HFFc6 (cell line): Measurements from ENCODE around the gene CPSF4L. TPM values are rescaled to one million over a fixed set of nuclear protein-coding genes. Genes with fewer than 3 reads are reported as not detected.
A peak's percentile ranks its signal among the peaks of the same experiment; 100 is the strongest.

Experiments used
- DNase-seq: peaks from one replicate; pipeline ENCODE4 v3.0.0-alpha.2; 2018
- H3K27ac Mint-ChIP-seq: 2 replicates; pipeline ENCODE4 v1.8.0; 2020; ENCODE audit warnings: mild to moderate bottlenecking, mixed read lengths
- H3K27me3 Mint-ChIP-seq: 2 replicates; pipeline ENCODE4 v1.8.0; 2021; ENCODE audit warnings: mild to moderate bottlenecking, moderate library complexity, mixed read lengths; ENCODE audit not compliant: insufficient read depth
- H3K36me3 Mint-ChIP-seq: 2 replicates; pipeline ENCODE4 v1.8.0; 2021; ENCODE audit warnings: low read depth, mixed read lengths
- H3K4me1 Mint-ChIP-seq: 2 replicates; pipeline ENCODE4 v1.8.0; 2020; ENCODE audit warnings: low read depth, mixed read lengths
- H3K4me3 Mint-ChIP-seq: 2 replicates; pipeline ENCODE4 v1.8.0; 2020; ENCODE audit warnings: mild to moderate bottlenecking, moderate library complexity, mixed read lengths
- H3K9me3 Mint-ChIP-seq: 2 replicates; pipeline ENCODE4 v1.8.0; 2020; ENCODE audit warnings: mild to moderate bottlenecking, mixed read lengths
- total RNA-seq, 6 experiments: library from RNA; stranded (reverse); fragmentation: NEBNext Ultra II Directional; extraction: Animal tissue kit (Norgen Biotek cat#: 25700); gene quantifications; 2 replicates in 1 of 6; 3 replicates in 5 of 6; pipeline ENCODE4 v1.2.3, GENCODE V29; 2021
- TF ChIP-seq, protein P1 (sequence below): fragments of 200-600 bp; sonication (generic); IDR thresholded peaks from 2 replicates; pipeline ENCODE4 v1.5.0; 2021; ENCODE audit warnings: antibody characterized with exemption, mild to moderate bottlenecking

The CPSF4L gene
- total RNA-seq, 6 experiments from 2014 or later, result not detected

DNA sequence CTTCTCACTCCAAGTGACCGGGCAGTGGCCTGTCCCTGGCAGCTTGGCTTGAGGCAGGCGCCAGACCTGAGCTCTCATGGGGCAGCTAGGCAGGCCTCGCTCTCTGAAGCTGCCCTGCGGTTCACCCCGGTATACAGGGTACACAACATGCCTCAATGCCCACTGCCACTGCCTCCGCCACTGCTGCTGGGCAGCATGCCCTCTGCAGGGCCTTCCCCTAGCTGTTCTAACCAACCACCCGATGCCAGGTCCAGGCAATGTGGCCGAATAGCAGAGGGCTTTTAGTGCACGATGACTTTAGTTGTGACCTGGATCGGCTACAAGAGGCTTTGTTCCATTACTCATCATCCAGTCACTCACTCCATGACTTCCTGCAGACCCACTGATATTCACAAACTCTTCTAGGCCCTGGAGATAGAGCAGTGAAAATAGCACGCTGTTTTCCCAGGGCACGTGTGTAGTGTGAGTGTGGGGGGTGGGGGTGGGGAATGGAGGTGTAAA, 30.4 kb upstream of the CPSF4L start:
- H3K27ac Mint-ChIP-seq, result peak overlapping the region; percentile 99
- peak; percentile 82 for DNase-seq
- TF ChIP-seq, protein P1, sequence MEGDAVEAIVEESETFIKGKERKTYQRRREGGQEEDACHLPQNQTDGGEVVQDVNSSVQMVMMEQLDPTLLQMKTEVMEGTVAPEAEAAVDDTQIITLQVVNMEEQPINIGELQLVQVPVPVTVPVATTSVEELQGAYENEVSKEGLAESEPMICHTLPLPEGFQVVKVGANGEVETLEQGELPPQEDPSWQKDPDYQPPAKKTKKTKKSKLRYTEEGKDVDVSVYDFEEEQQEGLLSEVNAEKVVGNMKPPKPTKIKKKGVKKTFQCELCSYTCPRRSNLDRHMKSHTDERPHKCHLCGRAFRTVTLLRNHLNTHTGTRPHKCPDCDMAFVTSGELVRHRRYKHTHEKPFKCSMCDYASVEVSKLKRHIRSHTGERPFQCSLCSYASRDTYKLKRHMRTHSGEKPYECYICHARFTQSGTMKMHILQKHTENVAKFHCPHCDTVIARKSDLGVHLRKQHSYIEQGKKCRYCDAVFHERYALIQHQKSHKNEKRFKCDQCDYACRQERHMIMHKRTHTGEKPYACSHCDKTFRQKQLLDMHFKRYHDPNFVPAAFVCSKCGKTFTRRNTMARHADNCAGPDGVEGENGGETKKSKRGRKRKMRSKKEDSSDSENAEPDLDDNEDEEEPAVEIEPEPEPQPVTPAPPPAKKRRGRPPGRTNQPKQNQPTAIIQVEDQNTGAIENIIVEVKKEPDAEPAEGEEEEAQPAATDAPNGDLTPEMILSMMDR, result no peak
- peak overlapping the region; percentile 82 for H3K4me3 Mint-ChIP-seq
- H3K27me3 Mint-ChIP-seq, result peaks cover 3% of the 10 kb centered on the region; the same call in 1 of the 2 replicates
- peaks cover 72% of the 10 kb centered on the region for H3K4me1 Mint-ChIP-seq
- no peaks in the 10 kb centered on the region for H3K9me3 Mint-ChIP-seq
- H3K36me3 Mint-ChIP-seq, result peaks cover 5% of the 10 kb centered on the region; the same call in 1 of the 2 replicates

DNA sequence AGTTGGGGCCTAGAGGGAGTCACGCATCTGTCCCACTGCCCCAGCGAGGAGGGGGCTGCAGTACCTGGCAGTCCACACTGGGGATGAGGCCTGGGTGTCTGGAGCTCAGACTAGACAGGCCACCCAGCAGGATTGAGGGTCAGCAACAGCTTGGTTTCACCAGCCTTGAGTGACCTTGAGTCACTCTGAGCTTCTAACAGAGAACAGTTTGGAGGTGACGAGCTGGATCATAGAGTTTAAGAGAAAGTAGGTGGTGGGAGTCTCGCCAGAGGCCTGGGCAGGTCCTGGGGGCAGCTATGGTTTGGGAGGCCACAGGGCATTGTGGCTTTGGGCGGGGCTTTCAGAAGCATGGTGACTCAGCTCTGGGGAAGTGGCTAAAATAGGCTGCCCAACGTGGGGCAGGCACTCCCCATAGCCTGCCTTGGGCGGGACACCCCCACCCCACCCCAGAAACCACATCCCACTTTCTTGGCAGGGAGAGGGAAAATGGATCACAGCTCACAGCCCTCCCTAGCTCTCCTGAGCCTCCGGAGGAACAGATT, 29.7 kb upstream of the CPSF4L start:
- H3K4me3 Mint-ChIP-seq, result peak overlapping the region; percentile 82
- peaks cover 4% of the 10 kb centered on the region; the same call in 1 of the 2 replicates for H3K27me3 Mint-ChIP-seq
- TF ChIP-seq, protein P1, result no peak
- peak; percentile 85 for DNase-seq
- H3K36me3 Mint-ChIP-seq, result peaks cover 7% of the 10 kb centered on the region; the same call in 1 of the 2 replicates
- H3K27ac Mint-ChIP-seq, result peak overlapping the region; percentile 99
- no peaks in the 10 kb centered on the region for H3K9me3 Mint-ChIP-seq
- peaks cover 80% of the 10 kb centered on the region for H3K4me1 Mint-ChIP-seq

DNA sequence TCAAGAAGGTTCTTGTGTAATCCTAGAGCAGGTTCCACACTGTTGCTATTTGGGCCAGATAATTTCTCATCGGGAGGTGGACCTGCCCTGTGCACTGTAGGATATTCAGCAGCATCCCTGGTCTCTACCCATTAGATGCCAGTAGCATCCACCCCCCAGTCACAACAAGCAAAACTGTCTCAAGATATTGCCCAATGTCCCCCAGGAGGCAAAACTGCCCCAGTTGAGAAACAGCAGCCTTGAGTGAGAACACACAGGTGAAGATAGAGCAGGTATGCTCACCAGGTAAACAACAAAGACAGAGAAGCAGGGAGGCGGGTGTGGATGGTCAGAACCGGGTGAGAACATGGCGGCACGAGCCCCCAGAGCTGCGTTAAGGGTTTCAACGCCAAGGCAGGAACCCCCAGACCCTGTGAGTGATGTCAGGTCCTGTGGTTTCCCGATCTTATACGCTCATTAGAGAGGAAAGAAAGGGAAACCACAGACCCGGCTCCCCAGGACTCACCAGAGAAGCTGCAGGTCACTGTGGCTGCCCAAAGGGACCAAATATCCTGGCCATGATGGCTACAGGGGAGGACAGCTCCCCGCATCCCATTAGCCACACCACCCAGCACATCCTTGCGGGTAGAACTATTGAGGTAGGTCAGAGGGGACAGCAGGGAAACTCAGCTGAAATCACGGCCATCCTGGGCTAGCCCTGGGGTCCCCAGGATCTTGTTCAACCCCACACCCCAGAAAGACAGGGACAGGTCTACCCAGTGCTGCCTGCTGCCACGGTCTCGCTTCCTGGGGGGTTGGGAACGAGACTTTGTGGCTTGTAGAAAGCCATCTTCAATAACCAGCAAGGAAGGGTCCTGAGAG, 28.9 kb upstream of the CPSF4L start:
- DNase-seq, result no peak
- H3K27me3 Mint-ChIP-seq, result peaks cover 5% of the 10 kb centered on the region; the same call in 1 of the 2 replicates
- peak overlapping the region; percentile 99 for H3K27ac Mint-ChIP-seq
- H3K36me3 Mint-ChIP-seq, result peaks cover 9% of the 10 kb centered on the region; the same call in 1 of the 2 replicates
- no peaks in the 10 kb centered on the region for H3K9me3 Mint-ChIP-seq
- peak overlapping the region; percentile 82; the same call in 1 of the 2 replicates for H3K4me3 Mint-ChIP-seq
- H3K4me1 Mint-ChIP-seq, result peaks cover 82% of the 10 kb centered on the region
- TF ChIP-seq, protein P1, result no peak

DNA sequence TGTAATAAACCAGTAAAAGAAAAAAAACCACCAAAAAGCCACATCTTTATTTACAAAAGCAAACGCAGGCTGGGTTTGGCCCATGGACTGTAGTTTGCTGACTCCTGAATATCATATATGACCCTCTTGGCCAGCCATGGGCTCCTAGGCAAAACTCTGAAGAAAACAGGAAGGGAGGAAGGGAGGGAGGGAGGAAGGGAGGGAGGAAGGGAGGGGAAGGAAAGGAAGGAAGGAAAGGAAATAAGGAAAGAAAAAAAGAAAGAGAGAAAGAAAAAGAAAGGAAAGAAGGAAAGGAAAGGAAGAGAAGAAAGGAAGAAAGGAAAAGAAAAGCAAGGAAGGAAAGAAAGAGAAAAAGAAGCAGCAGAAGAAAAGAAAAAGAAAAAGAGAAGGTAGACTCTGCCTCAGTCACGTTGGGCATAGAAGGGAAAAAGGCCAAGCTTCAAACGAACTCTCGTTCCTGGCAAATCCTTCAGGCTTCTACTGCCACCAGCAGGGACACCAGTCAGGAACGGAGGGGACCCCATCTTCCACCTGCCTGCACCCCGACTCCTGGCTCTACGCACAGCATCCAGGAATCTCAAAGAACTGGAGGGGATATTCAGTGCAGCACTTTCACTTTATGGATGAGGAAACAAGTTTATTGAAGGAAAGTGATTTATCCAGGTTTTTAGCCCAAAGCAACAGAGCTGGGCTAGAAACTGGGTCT, 28.0 kb upstream of the CPSF4L start:
- Mint-ChIP-seq H3K27me3 (peaks cover 5% of the 10 kb centered on the region; the same call in 1 of the 2 replicates), H3K36me3 (peaks cover 9% of the 10 kb centered on the region; the same call in 1 of the 2 replicates), H3K4me1 (peaks cover 82% of the 10 kb centered on the region), H3K9me3 (no peaks in the 10 kb centered on the region), H3K4me3 (no peak overlapping the region; the same call in 1 of the 2 replicates), H3K27ac (peak overlapping the region; percentile 99)
- TF ChIP-seq, protein P1, result no peak; the same call in 1 of the 2 replicates
- DNase-seq, result no peak
